Measurements from ENCODE around the gene RC3H1. TPM values are rescaled to one million over a fixed set of nuclear protein-coding genes. Genes with fewer than 3 reads are reported as not detected.

RC3H1 gene, protein sequence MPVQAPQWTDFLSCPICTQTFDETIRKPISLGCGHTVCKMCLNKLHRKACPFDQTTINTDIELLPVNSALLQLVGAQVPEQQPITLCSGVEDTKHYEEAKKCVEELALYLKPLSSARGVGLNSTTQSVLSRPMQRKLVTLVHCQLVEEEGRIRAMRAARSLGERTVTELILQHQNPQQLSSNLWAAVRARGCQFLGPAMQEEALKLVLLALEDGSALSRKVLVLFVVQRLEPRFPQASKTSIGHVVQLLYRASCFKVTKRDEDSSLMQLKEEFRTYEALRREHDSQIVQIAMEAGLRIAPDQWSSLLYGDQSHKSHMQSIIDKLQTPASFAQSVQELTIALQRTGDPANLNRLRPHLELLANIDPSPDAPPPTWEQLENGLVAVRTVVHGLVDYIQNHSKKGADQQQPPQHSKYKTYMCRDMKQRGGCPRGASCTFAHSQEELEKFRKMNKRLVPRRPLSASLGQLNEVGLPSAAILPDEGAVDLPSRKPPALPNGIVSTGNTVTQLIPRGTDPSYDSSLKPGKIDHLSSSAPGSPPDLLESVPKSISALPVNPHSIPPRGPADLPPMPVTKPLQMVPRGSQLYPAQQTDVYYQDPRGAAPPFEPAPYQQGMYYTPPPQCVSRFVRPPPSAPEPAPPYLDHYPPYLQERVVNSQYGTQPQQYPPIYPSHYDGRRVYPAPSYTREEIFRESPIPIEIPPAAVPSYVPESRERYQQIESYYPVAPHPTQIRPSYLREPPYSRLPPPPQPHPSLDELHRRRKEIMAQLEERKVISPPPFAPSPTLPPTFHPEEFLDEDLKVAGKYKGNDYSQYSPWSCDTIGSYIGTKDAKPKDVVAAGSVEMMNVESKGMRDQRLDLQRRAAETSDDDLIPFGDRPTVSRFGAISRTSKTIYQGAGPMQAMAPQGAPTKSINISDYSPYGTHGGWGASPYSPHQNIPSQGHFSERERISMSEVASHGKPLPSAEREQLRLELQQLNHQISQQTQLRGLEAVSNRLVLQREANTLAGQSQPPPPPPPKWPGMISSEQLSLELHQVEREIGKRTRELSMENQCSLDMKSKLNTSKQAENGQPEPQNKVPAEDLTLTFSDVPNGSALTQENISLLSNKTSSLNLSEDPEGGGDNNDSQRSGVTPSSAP
- total RNA-seq = 10 to 100 TPM; 14.7 to 32.0 (median 25.5) TPM
- 1 to 10 TPM; 3.8 to 4.6 TPM for polyA plus RNA-seq
- long read RNA-seq, donor 1, partial matches to known transcripts = 3 of 3 reads
- long read RNA-seq, donor 1, other reads (novel, unspliced or antisense) = 0 of 3 reads
- long read RNA-seq, donor 2, full-length matches to known transcripts = 1 of 10 reads
- long read RNA-seq, donor 2, partial matches to known transcripts = 5 of 10 reads
- long read RNA-seq, donor 2, other reads (novel, unspliced or antisense) = 4 of 10 reads
- long read RNA-seq, donor 3, partial matches to known transcripts = 5 of 10 reads
- long read RNA-seq, donor 3, other reads (novel, unspliced or antisense) = 5 of 10 reads

DNA sequence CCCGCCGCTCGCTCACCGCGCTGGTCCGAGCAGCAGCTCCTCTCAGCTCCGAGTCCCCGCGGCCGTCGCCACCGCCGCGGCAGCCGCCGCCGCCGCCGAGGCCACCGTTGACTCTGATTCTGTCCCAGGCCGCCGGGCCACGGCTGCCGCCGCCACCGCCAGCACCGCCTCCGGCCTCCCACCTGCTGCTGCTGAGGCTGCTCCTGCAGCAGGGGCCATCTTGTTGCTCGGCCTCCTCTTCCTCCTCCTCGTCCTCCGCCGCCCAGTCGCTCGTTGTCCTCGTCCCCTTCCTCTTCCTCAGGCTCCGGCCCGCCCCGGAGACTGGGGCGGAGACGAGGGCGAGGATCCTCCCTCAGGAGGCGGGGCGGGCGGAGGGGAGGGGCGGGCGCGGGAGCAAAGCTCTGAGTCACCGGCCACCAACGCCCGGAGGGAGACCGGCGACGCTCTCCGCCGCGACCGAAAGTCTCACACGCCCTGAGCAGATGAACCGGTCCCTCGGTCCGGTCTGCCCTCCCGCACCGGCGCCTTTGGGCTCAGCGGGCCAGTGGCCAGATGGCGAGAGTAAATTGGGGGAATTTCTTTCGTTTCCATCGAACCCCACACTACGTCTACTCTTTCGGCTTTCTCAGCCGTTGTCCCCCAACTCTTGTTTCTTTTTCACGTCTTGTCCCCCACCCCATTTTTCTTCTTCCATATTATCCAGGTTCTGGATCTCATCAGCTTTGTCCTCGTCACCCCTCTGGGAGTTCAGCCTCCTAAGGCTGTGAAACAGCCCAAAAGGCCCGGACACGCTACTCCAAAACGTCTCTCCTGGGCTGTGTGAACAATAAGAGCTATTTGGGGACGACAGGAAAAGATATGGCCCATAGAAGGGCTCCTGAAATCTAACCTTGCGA lies at the start of gene RC3H1:
TSS of gene RC3H1 (minus strand) at position 278 of the 896 bp plus-strand sequence. CDS start 29,372 bp downstream, outside the sequence.
- intact Hi-C loops (cut with DNase I) = loop anchor here in 6 of 10 donors (2.0 to 10.0 kb wide), 6 partner anchors 132 to 192 kb away; partner anchors contain the start of genes ZBTB37 (in 4 of the 6), RABGAP1L (in 3 of the 6) and GAS5 (in 2 of the 6)

GRCh38 chr1:174070614-174071013 lies 48.5 kb upstream of the RC3H1 start:
- no peak for ATAC-seq
- 95 to 100% (median 98%) methylated on average over 1 of the region's 1 CpG for WGBS, 4 donors
- Histone ChIP-seq H3K4me1 (peaks cover 0 to 2% (median 0%) of the 10 kb centered on the region in 12 donors), H3K27ac (no peak overlapping the region), H3K36me3 (no peaks in the 10 kb centered on the region), H3K9me3 (no peaks in the 10 kb centered on the region), H3K4me3 (no peak overlapping the region), H3K27me3 (no peaks in the 10 kb centered on the region)
- TF ChIP-seq CTCF (IDR thresholded peaks at IDR 0.05) (no peak), POLR2A (IDR thresholded peaks at IDR 0.05) (no peak)
- intact Hi-C loops (cut with DNase I) = loop anchor here in 4 of 10 donors (10.0 kb wide), 4 partner anchors 86 to 646 kb away; no protein-coding TSS in a partner anchor
- DNase-seq = no peak

More for the DNA sequence above, at the start of gene RC3H1:
- 0 to 1% (median 1%) methylated on average over 39 to 78 of the region's 78 CpGs for WGBS, 4 donors
- DNase-seq (peak; percentile 93 to 97 (median 94)), ATAC-seq (peak; percentile 95 to 99 (median 98))
- H3K27me3 ChIP-seq = no peaks in the 10 kb centered on the region
- H3K27ac ChIP-seq = peak within 1 kb of the TSS; percentile 84 to 99 (median 96)
- H3K4me1 ChIP-seq = peaks cover 5 to 52% (median 46%) of the 10 kb centered on the region in 12 donors
- TF ChIP-seq CTCF (IDR thresholded peaks at IDR 0.05) = no peak
- TF ChIP-seq POLR2A (IDR thresholded peaks at IDR 0.05) = peak; percentile 86 to 99
- H3K9me3 ChIP-seq = no peaks in the 10 kb centered on the region
- H3K36me3 ChIP-seq = peaks cover 0 to 5% (median 0%) of the 10 kb centered on the region in 9 donors
- peak within 1 kb of the TSS; percentile 72 to 94 (median 85) for H3K4me3 ChIP-seq

GRCh38 chr1:174068000-174068399 lies 45.8 kb upstream of the RC3H1 start:
- no peaks in the 10 kb centered on the region for H3K27me3 ChIP-seq
- H3K27ac ChIP-seq = no peak overlapping the region
- no peaks in the 10 kb centered on the region for H3K4me1 ChIP-seq
- DNase-seq (no peak), ATAC-seq (no peak)
- TF ChIP-seq CTCF (IDR thresholded peaks at IDR 0.05) = no peak
- no peak for TF ChIP-seq POLR2A (IDR thresholded peaks at IDR 0.05)
- no peaks in the 10 kb centered on the region for H3K36me3 ChIP-seq
- intact Hi-C loops (cut with DNase I) = no loop called here
- WGBS, 4 donors = 83 to 96% (median 86%) methylated on average over 1 of the region's 1 CpG
- no peak overlapping the region for H3K4me3 ChIP-seq
- H3K9me3 ChIP-seq = no peaks in the 10 kb centered on the region

Measured in heart left ventricle (tissue), 16 donors.